HG02763 (cell line): ENCODE data around the gene SEPTIN3.

Experiments used
- ATAC-seq: cut with Tn5 transposase; IDR thresholded peaks from one replicate; pipeline ENCODE4 v1.9.1; 2021; ENCODE audit warnings: mild to moderate bottlenecking, moderate library complexity; ENCODE audit not compliant: unreplicated experiment

Gene SEPTIN3

DNA sequence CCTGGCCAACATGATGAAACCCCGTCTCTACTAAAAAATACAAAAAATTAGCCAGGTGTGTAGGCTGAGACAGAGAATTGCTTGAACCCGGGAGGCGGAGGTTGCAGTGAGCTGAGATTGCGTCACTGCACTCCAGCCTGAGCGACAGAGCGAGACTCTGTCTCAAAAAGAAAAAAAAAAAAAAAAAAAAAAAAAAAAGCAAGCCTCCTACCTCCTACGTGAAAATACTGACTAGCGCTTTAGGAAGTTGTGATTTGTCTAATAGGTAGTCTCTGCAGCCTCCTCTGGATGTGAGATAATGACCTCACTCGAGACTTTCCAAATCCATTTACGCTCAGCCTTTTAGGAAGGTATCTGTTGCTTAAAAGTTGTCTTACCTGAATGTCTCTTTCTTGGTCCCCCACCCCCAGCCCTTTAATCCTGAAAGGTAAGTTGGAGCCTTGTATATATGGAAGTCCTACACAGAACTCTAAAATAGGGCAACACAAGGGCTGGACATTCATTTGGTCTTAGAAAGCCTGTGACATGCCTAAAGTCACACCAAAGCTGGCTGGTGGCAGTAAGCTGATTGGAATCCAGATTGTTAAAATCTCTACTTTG is 5.5 kb downstream of the SEPTIN3 start:
- ATAC-seq, result no peak

DNA sequence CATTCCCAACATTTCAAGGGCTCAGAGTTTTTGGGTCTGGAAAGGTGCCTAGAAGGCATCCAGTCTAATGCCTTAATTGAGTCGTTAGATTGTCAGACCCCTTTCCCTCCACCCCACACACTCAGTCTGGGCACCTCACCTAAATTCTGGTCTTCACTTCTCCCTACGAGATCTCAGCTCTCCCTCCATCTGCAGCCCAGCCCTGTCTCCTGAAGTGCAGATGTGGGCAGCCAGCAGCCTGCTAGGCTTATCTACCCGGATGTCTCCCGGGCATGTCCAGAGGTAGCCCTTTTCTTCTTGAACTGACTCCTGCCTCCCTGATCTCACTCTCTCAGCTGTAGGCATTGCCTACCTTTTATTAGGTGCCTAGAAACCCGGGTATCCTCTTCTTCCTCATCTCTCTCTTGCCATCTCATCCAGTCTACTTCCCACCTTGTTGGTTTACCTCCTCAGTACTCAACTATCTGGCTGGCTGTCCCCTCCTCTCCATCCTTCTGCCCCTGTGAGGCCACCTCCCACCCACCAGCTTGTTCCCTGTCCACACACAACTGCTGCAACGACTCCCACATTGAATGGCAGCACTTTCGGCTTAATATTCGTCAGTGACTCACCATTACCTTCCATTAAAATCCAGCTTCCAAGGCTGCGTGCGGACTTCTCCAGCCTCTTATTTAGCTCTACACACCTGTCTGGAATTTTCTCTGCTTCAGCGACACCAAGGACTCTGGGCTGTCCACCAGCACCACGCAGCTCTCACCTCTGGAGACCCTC is 6.2 kb downstream of the SEPTIN3 start:
- no peak for ATAC-seq

DNA sequence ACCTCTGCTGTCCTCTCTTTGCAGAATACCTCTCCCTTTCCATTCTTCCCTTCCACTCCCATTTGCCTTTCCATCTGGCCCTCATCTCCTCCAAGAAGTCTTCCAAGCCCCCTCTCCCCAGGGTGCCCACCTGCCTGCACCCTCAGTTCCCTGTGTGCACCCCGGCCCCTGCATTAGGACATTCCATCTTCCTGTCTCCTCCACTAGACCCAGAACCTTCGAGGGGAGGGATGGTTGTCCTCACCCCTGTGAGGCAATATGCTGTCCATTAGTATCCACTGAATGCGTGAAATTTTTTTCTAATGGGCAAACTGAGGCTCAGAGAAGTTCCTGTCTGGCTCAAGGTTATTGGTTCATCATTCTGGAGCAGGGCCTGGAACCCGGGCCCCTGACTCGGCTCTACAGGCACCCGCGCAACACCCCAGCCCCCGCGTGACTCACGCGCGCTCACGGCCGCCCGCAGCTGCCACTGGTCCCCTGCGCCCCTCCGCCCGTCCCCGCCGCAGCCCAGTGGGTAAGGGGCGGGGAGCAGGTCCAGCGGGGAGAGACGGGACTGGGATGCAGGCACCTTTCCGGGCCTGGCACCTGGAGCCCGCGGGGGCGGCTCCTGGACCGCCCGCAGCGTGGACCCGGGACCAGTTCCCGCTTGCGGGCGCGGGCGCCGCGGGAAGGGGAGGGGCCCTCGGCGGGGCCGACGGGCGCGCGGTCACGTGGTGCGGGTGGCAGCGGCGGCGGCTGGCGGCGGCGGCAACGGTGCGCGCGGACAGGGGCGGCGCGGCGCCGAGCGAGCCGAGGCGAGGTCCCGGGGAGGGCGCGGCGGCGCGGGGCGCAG is 7.0 kb downstream of the SEPTIN3 start:
- ATAC-seq, result no peak

DNA sequence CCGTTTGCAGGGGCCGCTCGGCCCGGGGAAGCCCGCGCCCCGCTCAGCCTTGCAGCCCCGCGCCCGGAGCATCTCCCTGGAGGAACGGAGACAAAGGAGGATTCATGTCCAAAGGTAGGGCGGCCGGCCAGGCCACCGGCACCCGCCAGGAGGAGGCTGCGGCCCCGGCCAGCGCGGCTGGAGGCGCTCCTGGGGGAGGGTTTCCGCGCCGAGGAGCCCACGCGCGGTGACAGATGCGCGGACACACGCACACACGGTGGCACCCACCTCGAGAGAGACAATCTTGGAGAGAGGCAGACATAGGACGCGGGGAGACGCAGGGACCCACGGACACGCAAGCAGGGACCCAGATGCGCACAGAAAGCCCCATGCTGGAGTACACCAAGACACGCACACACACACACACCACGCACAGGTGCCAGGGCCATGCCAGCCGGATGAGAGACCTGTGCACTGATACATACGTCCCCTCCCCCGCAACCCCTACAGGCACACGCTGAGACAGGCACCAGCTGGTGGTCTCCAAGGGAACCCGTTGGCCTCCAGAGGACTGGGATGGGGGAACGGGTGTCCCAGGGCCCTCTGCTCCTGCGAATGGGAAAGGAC is 7.8 kb downstream of the SEPTIN3 start:
- no peak for ATAC-seq

DNA sequence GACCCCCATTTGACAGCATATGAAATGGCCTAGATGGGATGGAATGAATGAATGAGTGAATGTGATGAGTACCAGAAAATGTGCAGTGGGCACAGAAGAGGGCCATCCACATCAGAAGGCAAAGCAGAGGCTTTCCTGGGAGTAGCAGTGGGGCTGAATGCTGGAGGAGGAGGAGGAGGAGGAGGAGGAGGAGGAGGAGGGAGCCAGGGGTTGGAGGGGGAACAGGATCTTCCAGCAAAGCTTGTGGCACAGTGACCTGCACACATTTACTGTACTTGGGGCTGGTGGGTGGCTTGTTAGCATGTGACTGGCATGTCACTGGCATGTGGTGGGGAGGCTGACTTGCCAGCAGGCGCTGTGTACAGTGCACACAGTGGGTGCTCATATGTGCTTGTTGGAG is 9.5 kb downstream of the SEPTIN3 start:
- ATAC-seq, result no peak

DNA sequence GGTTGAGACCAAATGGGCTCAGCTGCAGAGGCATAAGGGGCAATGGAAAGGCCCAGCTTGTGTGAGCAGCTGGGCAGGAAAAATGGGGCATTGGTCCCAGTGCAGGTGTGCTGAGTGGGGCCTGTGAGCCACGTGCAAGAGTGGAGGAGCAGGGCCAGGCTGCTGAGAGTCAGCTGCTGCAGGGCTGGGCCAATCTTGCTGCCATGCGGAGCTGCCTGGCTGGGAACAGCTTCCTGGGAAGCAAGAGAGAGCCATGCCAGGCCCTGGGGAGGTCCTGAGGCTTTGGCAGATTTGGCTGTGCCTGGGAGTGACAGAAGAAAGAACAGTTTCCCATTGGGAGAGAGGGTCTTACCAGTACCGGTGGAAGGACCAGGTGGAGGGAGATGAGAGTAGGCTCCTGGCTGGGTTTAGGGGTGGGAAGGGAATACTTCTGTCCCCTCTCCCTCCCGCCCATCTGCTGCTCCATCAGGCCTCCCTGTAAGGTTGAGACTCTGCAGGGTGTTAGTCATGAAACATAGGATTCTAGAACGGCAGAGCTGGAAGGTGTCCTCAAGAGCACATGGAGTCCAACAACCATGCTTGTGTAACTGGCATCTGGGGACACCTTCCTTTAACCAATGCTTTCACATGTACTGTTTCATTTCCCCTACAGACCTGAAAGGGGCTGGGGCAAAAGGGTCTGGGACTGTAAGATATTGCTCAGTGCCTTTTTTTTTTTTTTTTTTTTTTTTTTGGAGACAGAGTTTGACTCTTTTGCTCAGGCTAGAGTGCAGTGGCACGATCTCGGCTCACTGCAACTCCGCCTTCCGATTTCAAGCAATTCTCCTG is 10.4 kb downstream of the SEPTIN3 start:
- ATAC-seq, result no peak

DNA sequence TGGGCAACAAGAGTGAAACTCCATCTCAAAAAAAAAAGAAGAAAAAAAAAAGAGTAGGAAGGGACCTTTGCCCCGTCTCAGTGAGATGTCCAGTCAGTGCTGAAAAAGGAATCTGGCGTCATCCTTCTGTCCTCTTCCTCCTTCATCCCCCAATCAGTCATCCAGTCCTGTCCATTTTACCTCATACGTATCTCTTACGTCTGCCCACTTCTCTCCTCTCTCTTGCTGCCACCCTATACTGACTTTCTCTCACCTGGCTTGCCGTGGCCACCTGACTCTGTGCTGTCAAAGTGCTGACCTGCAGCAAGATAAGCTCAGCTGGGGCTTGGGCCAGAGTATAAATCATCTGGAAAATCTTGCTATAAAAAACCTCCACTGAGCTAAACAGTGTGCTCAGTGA is 13.6 kb downstream of the SEPTIN3 start:
- no peak for ATAC-seq

DNA sequence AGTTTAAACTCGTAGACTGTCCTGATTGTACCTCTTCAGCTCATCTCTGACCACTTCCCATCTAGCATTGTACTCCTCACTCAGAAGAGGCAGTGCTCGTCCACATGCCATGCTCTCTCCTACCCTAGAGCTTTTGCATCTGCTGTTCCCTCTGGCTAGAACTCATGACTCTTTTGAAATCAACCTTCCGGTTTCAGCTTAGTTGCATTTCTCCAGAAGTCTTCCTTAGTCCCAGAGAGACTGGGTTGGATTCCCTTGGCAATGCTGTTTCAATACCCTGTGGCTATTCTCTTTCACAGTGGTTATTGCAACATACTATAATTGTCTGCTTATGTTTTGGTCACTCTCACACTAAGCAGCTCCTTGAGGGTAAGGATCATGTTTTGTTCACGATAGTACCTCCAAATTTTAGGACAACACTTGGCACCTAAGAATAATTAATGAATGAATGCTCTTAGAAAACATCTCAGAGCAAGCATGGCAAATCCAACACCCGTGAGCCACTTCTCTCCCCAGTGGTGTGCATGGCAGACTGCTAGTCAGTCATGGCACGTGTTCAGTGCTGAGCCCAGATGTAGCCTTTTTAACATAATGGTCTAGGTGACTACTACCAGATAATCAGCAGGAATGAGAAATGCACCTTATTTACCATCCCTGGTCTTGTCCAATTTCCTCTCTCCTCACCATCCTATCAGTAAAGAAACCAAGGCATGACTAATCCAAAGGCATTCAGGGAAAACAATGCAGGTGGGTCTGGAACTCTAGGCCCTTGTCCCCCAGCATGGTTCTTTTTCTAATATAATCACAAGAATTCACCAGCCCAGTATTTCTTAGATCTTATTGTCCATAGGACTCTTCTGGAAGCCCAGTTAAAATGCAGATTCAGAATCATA is 14.5 kb downstream of the SEPTIN3 start:
- no peak for ATAC-seq

DNA sequence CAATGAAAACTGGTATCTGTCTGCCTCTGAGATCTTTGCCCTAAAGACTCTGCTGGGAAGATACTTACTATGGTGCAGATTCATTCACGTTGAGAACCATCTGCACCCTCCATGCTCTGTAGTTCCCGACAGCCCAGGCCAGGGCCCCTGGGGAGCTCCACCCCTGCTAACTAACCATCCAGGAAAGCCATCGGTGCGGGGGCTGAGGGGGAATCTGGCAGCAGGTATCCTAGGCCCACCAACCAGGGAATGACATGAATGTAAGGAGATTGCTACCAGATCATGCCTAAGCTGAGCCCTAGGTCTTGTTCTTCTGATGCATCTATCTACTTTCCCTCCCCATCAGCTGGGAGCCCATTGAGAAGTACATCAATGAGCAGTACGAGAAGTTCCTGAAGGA is 18.0 kb downstream of the SEPTIN3 start:
- ATAC-seq, result no peak

DNA sequence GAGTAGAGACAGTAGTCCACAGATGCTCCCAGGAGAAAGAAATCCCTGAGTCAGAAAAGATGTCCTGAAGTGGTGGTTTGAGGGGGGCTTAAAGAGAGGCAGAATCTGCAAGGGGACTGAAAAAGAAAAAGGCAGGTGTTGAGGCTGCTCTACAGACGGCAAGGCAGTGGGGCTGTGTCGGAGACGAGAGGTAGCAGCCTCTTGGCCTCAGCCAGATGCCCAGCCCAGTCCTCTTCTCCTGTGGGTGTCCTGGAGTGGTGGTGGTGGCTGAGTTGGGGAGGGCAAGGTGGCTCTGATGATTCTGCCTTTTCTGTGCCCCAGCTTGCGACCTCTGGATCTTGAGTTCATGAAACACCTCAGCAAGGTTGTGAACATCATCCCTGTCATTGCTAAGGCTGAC is 20.0 kb downstream of the SEPTIN3 start:
- ATAC-seq, result no peak

DNA sequence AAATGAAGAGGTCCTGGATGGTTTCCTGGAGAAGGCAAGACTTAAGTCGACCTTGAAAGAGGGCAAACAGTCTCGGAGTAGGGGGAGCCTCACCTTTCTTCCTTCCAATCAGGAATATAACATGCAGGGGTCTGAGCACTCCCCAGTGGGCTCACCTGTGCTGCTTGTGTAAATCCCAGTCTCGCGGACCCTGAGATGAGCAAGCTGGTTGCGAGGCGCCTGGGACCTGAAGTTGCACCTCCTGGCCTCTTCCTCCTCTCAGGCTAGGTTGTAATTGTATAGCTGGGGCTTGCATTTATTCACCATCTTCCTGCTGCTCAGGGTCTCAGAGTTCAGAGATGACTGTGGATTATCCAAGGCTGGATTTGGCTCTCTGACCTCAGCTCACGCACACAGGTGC is 21.9 kb downstream of the SEPTIN3 start:
- no peak for ATAC-seq

DNA sequence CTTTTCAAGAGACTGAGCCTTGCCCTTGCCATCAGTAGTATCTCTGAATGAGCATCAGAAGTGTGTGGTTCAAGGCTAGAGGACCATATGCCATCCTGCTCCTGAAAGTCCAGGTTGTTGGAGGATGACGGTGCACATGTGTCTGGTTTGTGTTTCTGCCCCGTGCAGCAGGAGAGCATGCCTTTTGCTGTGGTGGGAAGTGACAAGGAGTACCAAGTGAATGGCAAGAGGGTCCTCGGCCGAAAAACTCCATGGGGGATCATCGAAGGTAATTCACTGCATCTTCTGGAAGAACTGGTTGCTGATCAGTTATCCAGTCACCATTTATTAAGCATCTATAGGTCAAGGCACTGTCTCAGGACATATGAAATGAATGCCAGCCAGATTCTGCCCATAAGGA is 23.3 kb downstream of the SEPTIN3 start:
- ATAC-seq, result no peak

DNA sequence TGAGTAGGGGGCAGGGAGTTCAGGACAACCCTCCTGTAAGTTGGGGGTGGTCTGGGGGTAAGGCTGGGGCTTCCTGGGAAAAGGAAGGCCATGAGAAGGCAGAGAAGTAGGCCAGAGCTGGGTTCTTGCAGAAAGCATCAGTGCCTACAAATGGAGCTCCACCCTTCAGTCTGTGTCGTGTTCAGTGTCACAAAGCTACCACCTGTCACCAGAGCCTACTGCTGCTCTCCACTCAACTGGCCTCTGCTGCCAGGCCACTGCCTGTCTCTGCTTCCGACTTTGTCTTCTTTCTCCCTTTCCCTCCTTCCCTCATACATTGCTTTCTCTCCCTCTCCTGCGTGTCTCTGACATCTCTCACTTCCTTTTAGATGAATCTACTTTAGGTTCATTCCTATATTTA is 26.0 kb downstream of the SEPTIN3 start:
- ATAC-seq, result no peak

DNA sequence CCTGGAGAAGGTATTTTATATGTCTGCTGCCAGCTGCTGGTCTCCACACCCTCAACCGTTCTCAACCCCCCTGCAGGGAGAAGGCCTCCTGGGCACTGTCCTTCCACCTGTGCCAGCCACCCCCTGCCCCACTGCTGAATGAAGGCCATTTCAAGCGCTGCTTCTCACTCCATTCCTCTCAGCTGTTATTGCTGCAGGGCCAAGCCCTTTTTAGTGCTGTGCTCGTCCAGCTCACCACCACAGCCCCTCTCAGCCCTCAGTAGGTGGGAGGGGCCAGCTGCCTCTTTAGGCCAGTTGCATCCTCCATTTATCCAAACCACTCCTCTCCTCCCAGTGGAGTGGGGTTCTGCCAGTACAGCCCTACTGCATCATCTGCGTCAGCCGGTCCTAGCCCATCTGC is 27.6 kb downstream of the SEPTIN3 start:
- no peak for ATAC-seq

DNA sequence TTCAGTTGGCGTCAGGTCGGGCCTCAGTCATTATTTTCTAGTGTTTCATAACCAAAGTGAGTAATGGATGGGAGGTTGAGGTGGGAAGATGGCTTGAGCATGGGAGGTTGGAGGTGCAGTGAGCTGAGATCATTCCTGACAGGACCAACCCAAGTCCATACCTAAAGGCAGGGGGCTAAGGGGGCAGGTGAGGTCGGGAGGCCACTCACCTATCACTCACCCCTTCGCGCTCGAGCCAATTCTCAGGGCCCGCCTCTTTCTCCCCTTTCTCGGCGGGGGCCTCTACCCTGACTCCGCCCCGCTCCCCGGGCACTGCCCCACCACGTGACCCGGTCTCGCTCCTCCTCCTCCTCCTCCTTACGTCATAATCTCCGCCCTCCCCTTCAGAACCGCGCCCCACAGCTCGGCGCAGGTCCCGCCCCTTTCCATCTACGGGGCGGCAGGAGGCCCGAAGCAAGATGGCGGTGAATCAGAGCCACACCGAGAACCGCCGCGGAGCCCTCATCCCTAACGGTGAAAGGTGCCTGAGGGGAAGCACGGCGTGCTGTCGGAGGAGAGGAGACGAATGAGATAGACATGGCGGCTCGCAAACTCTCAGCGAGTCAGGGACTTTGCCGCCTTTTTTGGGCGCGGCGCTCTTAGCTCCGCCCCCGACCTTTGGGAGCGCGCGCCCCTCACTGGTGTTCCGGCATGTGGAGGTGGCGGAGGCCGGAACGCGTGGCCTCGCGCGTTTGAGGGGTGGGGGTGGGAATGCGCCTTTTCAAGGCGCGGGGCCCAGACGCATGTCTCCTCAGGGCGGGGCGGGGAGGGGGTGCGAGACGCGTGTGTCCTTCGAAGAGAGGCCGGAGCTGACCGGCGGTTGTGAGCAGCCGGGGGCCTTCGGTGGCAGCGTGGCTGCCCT is 29.4 kb downstream of the SEPTIN3 start, which contains the start of gene WBP2NL:
TSS of gene WBP2NL (plus strand) at position 428 of the 901 bp plus-strand sequence. CDS start at position 459, 31 bp downstream.
- peak; percentile 91 for ATAC-seq

DNA sequence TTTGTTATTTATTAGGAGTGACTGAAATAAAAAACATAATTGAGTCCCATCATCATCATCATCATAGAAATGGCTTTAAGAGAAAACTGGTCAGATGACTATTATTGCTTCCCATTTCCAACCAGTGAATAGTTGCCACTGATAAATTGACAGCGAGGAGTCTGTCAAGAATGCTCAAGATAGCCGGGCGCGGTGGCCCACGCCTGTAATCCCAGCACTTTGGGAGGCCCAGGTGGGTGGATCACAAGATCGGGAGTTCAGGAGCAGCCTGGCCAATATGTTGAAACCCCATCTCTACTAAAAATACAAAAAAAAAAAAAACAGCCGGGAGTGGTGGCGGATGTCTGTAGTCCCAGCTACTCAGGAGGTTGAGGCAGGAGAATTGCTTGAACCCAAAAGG is 31.2 kb downstream of the SEPTIN3 start:
- no peak for ATAC-seq

DNA sequence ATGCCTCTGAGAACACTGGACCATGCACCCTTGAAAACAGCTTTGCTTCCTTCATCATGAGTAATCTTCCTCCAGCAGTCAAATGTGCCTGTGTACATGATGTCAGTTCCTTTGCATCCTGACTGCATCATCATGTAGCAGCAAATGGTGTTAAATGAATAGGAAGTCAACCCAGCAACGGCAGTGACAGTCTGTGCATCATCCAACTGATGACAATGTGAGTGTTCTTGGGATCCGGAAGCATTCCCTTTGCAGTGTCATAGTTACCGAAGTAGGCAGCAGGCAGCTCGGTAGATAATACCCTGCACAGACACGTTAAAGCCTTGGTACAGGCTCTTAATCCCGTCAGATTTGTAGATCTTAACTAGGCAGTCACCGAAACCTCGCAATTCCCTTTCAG is 31.9 kb downstream of the SEPTIN3 start:
- no peak for ATAC-seq

DNA sequence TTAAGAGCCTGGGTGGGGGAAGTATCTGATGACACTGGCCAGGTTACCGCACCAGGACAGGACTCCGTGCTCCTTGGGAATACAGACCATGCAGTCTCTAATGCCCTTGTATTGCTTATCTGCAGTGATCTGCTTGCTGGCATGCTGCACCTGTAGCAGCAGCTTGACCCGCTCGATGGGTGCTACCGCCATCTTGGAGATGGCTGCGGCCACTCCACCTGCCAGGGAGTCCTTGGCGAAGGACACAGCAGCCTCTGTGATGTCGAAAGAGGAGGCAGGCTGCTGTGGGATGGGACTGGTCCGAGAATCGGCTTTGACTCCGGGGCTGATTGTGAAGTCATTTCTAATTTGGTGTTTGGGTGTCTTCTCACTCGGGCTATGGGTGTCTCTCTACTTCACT is 32.5 kb downstream of the SEPTIN3 start:
- no peak for ATAC-seq

DNA sequence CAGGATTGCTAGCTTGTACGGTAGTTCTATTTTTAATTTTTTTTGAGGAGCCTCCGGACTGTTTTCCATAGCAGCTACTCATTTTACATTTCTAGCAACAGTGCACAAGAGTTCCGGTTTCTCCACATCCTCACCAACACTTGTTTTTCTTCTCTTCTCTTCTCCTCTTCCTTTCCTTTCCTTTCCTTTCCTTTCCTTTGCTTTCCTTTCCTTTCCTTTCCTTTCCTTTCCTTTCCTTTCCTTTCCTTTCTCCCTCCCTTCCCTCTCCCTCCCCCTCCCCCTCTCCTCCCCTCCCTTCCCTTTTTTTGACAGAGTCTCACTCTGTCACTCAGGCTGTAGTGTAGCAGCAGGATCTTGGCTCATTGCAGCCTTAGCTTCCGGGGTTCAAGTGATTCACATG is 38.7 kb downstream of the SEPTIN3 start:
- no peak for ATAC-seq
